ENCODE measurements around the gene CEP85L.

The CEP85L gene

DNA sequence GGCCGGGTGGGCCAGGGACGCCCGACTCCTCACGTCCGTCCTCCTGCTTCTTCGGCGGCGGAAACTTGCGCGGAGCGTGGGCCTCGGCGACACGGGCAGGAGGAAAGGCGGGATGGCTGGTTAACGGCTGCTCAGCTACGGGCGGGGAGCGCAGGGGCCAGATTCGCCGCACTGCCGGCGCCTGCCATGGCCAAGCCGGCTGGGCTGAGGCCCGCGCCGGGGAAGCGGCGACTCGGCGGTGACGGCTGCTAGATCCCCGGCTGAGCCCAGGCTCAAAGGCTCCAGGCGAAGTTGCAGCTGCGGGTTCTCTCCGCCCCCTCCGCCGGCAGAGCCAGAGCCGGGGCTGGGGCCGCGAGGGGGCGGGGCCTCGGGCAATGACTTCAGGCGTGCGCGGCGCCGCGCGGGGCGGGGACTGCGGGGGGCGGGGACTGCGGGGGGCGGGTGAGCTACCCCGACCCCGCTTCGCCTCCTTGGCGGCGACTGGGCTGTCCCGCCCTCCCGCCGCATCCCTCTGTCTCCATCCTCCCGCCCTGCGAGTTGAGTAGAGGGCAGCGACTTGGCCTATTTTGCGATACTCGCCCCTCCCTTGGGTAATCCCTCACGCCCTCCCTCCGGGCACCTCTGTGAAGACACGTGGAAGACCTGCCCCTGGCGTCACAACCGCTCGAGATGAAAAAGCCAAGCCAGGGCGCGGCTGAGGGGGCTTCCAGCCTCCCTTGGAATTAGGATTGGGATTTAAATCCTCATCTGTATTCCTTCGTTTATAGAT is at the start of gene CEP85L:
Gene CEP85L, minus strand, starts transcription at position 310 of the 769 bp plus-strand sequence. CDS start 322 bp downstream, outside the sequence.
- in situ Hi-C loops (cut with HindIII; ENCODE audit: low pct_ligation_motif_present, low pct_unique_long_range_greater_than_20kb, low sequenced_read_pairs): no loop called here
- peak; percentile 85 for DNase-seq

DNA sequence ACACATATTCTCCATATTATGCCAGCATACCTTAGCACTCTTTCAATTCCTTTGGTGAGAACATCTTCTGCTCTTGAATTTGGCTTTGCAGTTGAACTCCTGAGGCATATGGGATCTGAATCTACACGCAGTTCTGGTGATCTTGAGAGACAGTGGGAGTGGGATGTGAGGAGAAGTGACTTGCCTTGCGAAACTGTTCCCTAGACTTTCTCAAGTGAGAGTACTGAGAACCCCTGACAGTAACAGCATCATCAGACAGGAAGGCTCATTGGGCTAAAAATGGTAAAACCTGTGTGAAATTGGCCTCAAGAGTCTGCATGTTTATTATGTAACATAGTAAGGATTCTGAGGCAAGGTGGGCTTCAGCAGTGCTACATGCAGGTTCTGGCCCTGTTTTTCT is 49.1 kb upstream of the CEP85L start:
- no peak for DNase-seq
- in situ Hi-C loops (cut with HindIII; ENCODE audit: low pct_ligation_motif_present, low pct_unique_long_range_greater_than_20kb, low sequenced_read_pairs): no loop called here

DNA sequence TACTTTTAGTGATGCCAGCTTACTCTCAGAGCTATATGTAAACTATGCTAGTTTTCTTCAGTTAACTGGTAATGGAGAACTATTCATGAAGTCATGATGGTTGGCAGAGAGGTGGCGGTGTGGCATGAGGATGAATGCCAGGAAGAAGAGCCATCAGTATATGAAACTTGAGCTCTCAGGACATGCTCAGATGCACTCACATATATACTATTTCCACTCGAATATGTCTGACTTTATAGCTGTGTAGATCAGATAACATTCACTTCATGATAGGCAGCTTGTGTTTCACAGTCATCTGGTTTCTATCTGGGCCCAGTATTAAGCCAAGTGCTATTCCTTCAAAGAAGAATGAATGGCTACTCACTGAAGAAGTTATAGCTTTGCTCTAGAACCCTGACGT is 46.2 kb upstream of the CEP85L start:
- in situ Hi-C loops (cut with HindIII; ENCODE audit: low pct_ligation_motif_present, low pct_unique_long_range_greater_than_20kb, low sequenced_read_pairs): no loop called here
- no peak for DNase-seq

DNA sequence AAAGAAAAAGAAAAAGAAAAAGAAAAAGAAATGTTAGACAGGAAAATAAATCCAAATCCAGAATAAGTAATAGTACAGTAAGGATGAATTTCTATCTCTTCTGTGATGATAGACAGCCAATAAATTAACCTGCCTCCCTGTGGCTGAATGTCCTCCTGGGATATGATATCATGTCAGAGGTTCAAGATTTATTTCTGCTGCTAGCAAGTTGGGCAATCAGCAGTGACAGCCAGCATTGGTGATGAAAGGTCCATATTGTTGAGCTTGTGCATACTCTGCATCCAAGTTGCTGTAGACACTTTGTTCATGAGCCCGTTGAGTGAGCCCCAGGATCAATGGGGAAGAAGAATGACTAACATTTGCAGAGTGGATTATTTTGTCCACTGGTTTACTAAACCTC is 44.9 kb upstream of the CEP85L start:
- in situ Hi-C loops (cut with HindIII; ENCODE audit: low pct_ligation_motif_present, low pct_unique_long_range_greater_than_20kb, low sequenced_read_pairs): no loop called here
- no peak for DNase-seq

DNA sequence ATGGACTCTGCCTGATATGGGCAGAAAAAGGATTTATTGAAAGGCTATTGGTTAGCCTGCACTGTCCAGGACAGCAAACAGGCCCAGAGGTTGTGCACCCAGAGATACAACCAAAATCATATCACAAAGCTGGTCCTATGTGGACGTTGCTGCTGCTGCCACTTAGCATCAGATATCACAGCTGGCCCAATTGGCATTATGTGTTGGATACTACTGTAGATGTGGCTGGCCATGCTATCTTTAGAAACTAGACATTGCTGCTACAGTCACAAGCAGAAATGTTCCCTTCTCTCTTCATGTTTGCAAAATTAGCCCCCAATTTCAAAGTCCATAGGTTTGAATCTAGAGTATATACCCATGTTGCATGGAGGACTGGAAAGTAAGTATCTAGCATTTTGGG is 42.2 kb upstream of the CEP85L start:
- DNase-seq: no peak
- in situ Hi-C loops (cut with HindIII; ENCODE audit: low pct_ligation_motif_present, low pct_unique_long_range_greater_than_20kb, low sequenced_read_pairs): no loop called here

DNA sequence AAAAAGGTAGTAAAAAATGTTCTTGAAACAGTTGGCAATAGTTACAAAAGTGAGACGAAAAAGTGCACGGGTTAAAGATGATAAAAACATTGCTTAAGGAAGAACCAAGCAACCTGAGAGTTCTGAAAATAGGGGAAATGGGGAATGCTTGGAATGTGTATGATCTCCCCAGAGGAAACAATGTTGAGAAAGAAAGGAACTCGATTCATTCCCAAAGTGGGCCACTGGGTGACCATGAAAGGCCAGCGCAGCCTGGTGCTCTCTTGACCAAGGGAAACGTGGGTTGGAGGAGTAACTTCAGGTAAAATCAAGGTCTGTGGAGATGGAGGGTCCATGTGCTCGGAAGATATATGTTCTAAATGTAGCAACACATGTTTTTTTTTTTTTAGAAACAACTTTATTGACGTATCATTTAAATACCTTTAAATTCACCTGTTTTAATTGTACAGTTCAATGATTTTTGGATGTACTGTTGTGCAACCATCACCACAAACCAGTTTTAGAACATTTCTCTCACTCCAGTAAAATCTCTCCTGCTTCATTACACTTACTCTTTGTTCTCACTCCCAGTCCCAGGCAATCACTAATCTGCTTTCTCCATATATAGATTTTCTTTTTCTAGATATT is 34.5 kb upstream of the CEP85L start:
- in situ Hi-C loops (cut with HindIII; ENCODE audit: low pct_ligation_motif_present, low pct_unique_long_range_greater_than_20kb, low sequenced_read_pairs): no loop called here
- no peak for DNase-seq

DNA sequence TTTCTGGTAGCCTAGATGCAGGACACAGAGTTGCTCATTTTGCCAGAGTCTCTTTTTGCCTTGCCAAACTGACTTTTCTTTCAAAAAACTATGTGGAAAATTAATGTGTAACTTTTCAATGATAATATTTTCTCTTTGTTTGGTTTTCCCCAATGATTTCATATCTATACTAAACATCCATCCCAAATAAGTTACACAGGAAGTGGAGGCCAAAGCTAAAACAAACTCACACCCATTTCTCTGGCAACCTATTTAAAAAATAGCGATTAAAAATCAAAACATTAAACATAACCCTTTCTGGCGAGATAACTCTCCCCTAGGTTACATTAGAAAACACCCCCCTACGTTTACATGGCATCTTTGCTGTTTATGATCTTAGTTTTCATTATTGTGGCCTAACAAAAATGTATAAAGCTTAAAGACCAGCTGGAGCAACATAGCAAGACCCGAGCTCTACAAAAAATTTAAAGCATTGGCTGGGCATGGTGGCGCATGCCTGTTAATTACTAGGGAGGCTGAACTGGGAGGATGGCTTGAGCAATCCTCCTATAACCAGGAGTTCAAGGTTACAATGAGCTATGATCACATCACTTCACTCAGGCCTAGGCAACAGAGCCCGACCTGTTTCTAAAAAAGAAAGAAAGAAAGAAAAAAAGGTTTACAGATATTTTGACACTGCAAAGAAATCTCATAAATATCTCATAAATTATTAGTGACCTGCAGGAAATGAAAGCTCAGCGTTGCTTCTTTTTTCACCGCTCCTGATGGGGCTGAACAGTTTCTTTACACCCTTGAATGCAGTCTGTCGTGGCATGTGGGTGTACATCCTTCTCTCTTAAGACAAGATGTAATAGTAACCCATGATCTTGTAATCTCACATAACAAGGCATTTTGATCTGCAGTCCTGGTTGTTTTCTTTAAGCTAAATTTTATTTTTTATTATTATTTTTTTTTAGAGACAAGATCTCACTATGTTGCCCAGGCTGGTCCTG is 32.8 kb upstream of the CEP85L start:
- no peak for DNase-seq
- in situ Hi-C loops (cut with HindIII; ENCODE audit: low pct_ligation_motif_present, low pct_unique_long_range_greater_than_20kb, low sequenced_read_pairs): no loop called here

DNA sequence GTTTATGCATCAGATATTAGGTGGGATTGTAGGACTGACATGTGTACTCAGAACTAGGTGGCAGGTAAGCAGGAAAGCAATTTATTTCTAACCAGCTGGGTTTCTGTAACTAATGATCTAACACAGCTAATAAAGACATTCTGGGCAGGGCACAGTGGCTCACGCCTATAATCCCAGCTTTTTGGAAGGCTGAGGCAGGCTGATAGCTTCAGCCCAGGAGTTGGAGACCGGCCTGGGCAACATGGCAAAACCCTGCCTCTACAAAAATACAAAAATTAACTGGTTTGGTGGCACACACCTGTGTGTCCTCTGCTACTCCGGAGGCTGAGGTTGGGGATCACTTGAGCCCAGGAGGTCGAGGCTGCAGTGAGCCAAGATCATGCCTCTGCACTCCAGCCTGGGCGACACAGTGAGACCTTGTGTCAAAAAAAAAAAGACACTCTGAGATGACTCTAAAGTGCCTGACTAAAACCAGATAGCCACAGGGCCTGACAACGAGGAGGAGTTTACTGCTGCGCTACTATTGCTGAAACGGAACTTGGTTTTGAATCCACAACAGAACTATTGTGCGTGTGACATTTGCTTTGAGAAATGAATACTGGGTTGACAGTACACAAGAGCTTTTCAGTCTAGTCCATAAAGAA is 29.2 kb upstream of the CEP85L start:
- no peak for DNase-seq
- in situ Hi-C loops (cut with HindIII; ENCODE audit: low pct_ligation_motif_present, low pct_unique_long_range_greater_than_20kb, low sequenced_read_pairs): no loop called here

DNA sequence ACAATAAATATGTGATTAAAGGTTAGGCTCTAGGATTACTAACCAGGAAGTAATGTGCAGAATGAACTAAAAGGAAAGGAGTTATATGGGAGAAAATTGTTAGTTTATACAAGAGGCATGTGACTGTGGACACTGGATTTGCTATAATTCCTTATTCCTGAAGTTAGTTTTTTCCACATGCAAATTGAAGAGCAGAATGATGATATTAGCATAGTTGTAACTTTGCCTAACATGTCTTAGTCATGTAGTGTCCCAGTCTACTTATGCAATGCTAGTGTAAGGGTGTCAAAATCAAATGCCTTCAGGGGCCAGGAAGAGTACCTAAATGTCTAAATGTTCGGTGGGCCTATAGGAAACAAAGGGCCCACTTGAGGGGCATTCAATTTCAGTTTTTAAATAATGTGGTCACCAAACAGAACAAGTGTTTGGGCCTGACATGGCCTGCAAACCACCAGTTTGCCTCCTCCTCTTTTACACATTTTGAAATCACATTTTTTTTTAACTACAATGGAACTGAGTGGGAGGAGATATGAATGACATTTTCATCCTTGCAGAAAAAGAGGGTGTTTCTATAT is 28.0 kb upstream of the CEP85L start:
- in situ Hi-C loops (cut with HindIII; ENCODE audit: low pct_ligation_motif_present, low pct_unique_long_range_greater_than_20kb, low sequenced_read_pairs): no loop called here
- DNase-seq: no peak

DNA sequence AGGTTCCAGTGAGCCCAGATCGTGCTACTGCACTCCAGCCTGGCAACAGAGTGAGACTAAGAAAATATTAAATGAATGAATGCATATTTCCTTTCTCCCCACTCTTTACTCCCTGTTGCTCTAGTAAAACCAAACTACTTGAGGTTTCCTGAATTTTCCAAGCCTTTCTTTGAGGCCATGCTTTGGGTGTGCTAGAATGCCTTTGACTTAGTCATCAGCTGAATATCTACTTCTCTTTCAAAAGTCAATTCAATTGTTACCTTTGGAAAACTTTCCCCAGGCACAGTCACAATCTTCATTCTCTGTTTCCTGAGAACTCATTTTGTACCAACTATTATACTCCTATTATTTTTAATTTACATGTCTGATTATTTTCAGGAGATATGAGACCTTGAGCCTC is 27.5 kb upstream of the CEP85L start:
- no peak for DNase-seq

DNA sequence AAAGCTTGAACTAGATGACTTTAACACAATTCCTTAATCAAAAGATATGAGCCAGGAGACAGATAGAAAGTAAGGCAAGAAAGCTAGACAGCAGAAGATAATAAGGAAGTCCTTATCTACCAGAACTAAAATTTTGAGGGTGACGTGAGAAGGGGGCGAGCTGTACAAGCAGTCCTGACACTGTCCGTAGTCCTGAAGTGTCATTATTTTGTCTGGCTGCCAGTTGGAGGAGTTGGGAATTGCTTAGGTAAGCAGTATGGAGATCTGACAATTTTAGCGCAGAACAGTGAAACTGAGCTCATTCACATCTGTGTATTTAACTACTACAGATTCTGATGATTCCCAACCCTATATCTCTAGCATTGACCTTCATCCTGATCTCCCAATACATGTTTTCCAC is 25.8 kb upstream of the CEP85L start:
- DNase-seq: no peak
- in situ Hi-C loops (cut with HindIII; ENCODE audit: low pct_ligation_motif_present, low pct_unique_long_range_greater_than_20kb, low sequenced_read_pairs): no loop called here

More for the DNA sequence above, 27.5 kb upstream of the CEP85L start:
- in situ Hi-C loops (cut with HindIII; ENCODE audit: low pct_ligation_motif_present, low pct_unique_long_range_greater_than_20kb, low sequenced_read_pairs): no loop called here

DNA sequence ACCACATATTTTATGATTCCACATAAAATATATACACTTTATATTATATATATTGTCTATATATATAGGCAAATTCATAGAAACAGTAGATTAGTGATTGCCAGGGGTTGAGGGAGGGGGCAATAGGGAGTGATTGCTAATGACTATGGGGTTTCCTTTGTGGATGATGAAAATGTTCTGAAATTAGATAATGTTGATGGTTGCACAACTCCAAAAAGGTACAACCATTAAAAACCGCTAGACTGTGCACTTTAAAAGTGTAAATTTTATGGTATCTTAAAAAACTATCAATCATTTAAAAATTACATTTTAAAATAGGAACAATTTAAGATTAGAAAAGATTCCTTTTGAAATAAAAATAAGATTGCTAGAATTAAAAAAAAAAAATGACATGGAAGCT is 23.8 kb upstream of the CEP85L start:
- DNase-seq: no peak
- in situ Hi-C loops (cut with HindIII; ENCODE audit: low pct_ligation_motif_present, low pct_unique_long_range_greater_than_20kb, low sequenced_read_pairs): no loop called here

DNA sequence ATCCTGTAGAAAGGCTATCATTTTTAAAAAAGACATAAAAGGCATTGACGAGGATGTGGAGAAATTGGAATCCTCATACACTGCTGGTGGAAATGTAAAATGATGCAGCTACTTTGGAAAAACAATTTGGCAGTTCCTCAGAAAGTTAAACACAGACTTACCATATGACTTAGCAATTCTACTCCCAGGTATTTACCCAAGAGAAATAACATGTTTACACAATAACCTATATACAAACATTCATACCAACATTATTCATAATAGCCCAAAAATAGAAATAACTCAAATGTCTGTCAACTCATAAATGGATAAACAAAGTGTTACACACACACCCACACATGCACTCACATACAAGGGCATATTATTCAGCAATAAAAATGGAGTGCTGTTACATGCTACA is 23.4 kb upstream of the CEP85L start:
- in situ Hi-C loops (cut with HindIII; ENCODE audit: low pct_ligation_motif_present, low pct_unique_long_range_greater_than_20kb, low sequenced_read_pairs): no loop called here
- DNase-seq: no peak

DNA sequence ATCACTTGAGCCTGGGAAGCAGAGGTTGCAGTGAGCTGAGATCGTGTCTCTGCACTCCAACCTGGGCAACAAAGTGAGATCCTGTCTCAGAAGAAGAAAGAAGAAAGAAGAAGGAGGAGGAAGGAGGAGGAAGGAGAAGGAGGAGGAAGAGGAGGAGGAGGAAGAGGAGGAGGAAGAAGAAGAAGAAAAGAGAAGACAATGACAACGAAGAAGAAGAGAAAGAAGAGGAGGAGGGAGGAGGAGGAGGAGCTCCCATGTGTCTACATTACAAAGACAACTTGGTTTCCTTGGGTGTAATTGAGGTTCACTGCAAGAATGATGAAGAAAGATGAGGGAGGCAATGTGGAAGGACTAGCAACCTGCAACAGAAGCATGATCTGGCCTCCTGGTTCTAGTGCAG is 21.3 kb upstream of the CEP85L start:
- DNase-seq: no peak
- in situ Hi-C loops (cut with HindIII; ENCODE audit: low pct_ligation_motif_present, low pct_unique_long_range_greater_than_20kb, low sequenced_read_pairs): no loop called here

DNA sequence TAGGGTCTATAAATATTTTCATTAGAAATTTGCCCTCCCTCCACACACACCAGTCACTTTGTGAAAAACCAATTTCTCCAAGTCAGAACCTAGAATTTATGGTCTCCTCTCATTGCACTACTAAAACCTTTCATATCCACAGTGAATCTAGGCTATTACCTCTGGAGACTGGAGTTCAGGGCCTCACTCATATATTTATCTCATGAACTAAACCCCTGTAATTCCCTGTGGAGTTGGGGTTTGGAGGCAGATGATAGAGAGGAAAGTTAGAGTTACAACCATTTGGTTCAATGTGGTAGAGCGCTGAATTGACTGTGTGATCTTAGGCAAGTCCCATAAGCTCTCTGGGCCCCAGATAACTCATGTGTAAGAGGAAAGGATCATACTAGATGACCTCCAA is 18.2 kb upstream of the CEP85L start:
- no peak for DNase-seq
- in situ Hi-C loops (cut with HindIII; ENCODE audit: low pct_ligation_motif_present, low pct_unique_long_range_greater_than_20kb, low sequenced_read_pairs): no loop called here

DNA sequence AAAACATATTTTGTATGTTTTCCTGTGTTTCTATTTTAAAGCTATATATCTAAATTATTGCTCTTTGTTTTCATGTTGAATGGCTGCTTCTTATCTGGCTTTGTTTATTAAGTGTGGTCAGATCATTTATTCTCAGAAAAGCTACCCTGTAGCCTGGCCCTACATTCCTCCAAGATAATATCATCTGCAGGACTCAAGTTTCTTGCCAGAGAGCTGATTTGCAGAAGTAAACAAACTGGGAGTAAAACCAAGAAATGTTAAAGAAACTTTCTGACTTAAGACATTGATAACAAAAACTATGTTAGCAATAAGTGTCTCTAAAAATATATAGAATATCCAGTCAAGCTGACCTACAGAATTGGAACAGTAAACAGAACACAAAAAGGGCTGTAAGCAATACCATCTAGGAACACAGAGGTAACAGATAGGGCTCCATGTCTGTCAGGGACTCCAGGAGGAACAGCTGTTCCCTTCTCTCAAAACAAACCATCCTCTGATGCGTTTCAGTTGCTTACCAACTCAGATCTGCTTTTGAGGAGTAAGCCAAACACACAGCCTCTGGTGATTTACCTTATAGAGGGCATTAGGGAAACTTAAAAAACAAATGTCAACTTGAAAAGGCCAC is 17.5 kb upstream of the CEP85L start:
- DNase-seq: no peak
- in situ Hi-C loops (cut with HindIII; ENCODE audit: low pct_ligation_motif_present, low pct_unique_long_range_greater_than_20kb, low sequenced_read_pairs): no loop called here

DNA sequence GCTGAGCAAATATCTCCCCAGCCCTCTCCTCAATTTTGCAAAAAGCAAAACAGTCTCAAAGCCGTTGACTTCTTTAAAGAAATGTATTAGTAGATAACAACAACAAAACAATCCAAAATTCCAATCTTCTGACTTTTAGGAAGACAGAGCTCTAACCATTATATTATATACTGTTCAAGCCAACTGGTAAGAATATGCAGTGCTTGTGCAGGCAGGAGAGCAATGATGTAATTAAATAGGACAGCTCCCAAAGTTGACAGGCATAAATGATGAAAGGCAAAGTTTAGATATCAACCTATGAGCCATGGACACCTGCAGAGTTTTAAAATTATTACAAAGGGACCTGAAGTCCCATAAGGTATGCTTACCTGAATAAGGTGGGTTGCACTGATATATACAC is 16.6 kb upstream of the CEP85L start:
- in situ Hi-C loops (cut with HindIII; ENCODE audit: low pct_ligation_motif_present, low pct_unique_long_range_greater_than_20kb, low sequenced_read_pairs): no loop called here
- DNase-seq: no peak

DNA sequence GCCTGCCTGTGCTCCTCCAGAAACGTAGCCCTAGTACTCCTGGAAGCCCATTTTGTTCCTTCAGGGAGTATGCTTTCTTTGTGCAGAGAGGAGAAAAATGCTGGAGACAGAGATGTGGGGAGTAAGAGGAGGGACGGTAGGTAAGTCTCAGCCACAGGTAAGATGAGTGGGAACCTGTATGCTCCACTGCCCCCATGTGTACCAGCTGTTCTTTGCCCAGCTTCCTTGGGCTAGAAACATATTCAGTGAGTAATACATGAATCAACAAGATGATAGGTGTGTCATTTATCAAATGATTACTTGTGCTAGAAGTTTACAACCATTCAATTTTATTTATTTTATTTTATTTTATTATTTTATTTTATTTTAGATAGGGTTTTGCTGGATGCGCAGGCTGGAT is 13.6 kb upstream of the CEP85L start:
- in situ Hi-C loops (cut with HindIII; ENCODE audit: low pct_ligation_motif_present, low pct_unique_long_range_greater_than_20kb, low sequenced_read_pairs): no loop called here
- DNase-seq: no peak

Data from ACHN (cell line).